Thyroid gland (tissue), 4 donors: ENCODE data around the gene PXN.

Experiments used
- POLR2A ChIP-seq, 2 donors: fragments of 450-650 bp; IDR thresholded peaks; one replicate each; pipeline ENCODE4 v1.6.1; 2017; ENCODE audit warnings: antibody characterized with exemption in 2 of 2, mild to moderate bottlenecking in 2 of 2, moderate library complexity in 1 of 2
- TF ChIP-seq, protein P1 (sequence below), 6 experiments: fragments of 200-600 bp in 3 of 6; fragments of 450-650 bp in 3 of 6; sonication (generic) in 3 of 6; IDR thresholded peaks; one replicate each; pipeline ENCODE4 v1.5.1; 2016 to 2019; ENCODE audit warnings: antibody characterized with exemption in 6 of 6, mild to moderate bottlenecking in 2 of 6, inconsistent platforms in 1 of 6, moderate library complexity in 1 of 6

DNA sequence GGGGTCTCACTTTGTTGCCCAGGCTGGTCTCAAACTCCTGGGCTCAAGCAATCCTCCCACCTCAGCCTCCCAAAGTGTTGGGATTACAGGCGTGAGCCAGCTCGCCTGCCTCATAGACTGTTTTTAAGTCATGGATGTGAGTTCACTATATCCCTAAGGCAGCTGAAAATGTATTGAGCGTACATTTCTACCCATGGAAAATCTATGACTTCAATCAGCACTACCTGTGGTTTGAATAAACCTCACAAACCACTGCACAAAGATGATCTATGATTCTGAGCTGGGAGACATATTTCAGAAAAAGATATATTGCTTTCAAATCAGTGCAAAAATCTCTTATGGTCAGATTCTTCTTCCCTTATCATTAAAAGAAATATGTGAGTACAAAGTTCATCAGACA lies 93.5 kb downstream of the PXN start:
- TF ChIP-seq, protein P1, sequence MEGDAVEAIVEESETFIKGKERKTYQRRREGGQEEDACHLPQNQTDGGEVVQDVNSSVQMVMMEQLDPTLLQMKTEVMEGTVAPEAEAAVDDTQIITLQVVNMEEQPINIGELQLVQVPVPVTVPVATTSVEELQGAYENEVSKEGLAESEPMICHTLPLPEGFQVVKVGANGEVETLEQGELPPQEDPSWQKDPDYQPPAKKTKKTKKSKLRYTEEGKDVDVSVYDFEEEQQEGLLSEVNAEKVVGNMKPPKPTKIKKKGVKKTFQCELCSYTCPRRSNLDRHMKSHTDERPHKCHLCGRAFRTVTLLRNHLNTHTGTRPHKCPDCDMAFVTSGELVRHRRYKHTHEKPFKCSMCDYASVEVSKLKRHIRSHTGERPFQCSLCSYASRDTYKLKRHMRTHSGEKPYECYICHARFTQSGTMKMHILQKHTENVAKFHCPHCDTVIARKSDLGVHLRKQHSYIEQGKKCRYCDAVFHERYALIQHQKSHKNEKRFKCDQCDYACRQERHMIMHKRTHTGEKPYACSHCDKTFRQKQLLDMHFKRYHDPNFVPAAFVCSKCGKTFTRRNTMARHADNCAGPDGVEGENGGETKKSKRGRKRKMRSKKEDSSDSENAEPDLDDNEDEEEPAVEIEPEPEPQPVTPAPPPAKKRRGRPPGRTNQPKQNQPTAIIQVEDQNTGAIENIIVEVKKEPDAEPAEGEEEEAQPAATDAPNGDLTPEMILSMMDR (IDR thresholded peaks at IDR 0.05): no peak
- no peak for TF ChIP-seq POLR2A (IDR thresholded peaks at IDR 0.05)
